NCI-H82 treated with DMSO at 0.1 percent for 48 hours (cell line): ENCODE results near the gene ZCCHC24.

Source experiments
- DNase-seq: peaks from one replicate; lab custom pipeline; 2025; ENCODE audit not compliant: unreplicated experiment; lab: John Stamatoyannopoulos, UW

The ZCCHC24 gene

GRCh38 chr10:79445161-79445976, at the start of gene ZCCHC24:
ZCCHC24 (minus strand) TSS chr10:79445624; CDS start chr10:79445440, 184 bp downstream.
- DNase-seq: peak; percentile 77

- no peak for DNase-seq
Observed at GRCh38 chr10:79493806-79494205, 48.4 kb upstream of the ZCCHC24 start.

GRCh38 chr10:79492839-79493238, 47.4 kb upstream of the ZCCHC24 start:
- DNase-seq: no peak

GRCh38 chr10:79492256-79492655, 46.8 kb upstream of the ZCCHC24 start:
- DNase-seq: no peak

DNA sequence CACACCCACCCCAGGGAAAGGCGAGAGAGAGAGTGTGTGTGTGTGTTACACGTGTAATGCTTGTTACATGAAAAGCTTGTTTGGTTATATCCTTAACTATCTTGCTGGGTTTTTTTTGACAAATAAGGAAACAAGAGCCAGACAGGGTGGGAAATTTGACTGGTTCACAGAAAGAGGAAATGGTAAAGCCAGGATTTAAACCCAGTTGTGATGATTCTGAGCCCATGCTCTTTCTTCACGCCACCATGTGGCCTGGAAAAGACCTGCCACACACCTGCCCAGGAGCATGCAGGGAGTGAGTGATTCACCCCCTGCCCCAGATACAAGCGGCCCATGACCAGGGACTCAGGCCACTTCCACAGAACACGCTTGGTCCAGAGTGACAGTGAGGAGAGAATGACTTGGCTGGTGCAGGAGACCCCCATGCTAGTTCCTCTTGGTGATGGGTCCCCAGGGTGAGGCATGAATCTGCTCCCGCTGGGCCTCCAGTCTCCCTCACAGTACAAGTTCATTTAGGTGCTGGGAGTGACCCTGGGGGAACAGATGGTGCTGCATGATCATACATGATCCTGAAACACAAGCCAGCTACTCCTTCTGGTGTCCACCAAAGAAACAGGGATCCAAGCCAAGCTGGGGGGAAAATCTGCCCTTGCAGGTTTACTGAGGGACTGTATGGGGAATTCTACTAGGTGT, 45.9 kb upstream of the ZCCHC24 start:
- DNase-seq: no peak

- DNase-seq: no peak
Observed at GRCh38 chr10:79490400-79491142, 45.1 kb upstream of the ZCCHC24 start.

- DNase-seq: no peak
Observed at GRCh38 chr10:79488870-79489269, 43.4 kb upstream of the ZCCHC24 start.

GRCh38 chr10:79488336-79488735, 42.9 kb upstream of the ZCCHC24 start:
- no peak for DNase-seq

GRCh38 chr10:79487296-79488194, 42.1 kb upstream of the ZCCHC24 start:
- peak; percentile 67 for DNase-seq

GRCh38 chr10:79484476-79484875, 39.1 kb upstream of the ZCCHC24 start:
- DNase-seq: no peak

- DNase-seq: no peak
Observed at GRCh38 chr10:79483948-79484347, 38.5 kb upstream of the ZCCHC24 start.

GRCh38 chr10:79483299-79483698, 37.9 kb upstream of the ZCCHC24 start:
- no peak for DNase-seq

- no peak for DNase-seq
Observed at GRCh38 chr10:79482741-79483140, 37.3 kb upstream of the ZCCHC24 start.

GRCh38 chr10:79482304-79482703, 36.9 kb upstream of the ZCCHC24 start:
- DNase-seq: no peak

GRCh38 chr10:79479283-79479909, 34.0 kb upstream of the ZCCHC24 start:
- no peak for DNase-seq

DNA sequence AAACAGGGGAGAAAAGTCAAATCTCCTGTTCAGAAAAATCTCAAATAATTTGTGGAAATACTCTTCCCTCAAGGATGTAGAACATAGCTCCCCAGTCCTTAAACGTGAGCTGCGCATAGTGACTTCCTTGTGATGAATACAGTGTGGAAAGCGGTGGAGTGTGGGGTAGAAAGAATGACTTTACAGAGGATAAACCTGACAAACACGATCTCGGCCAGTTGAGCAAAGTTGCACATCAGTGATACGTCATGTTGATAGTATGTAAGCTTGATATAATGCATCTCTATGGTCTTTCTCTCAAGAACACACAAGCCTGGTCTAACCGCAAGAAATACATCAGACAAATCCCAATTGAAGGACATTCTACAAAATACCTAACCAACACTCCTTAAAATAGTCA, 32.0 kb upstream of the ZCCHC24 start:
- DNase-seq: no peak

- no peak for DNase-seq
Observed at GRCh38 chr10:79476645-79477044, 31.2 kb upstream of the ZCCHC24 start.

- DNase-seq: no peak
Observed at GRCh38 chr10:79475877-79476276, 30.5 kb upstream of the ZCCHC24 start.

DNA sequence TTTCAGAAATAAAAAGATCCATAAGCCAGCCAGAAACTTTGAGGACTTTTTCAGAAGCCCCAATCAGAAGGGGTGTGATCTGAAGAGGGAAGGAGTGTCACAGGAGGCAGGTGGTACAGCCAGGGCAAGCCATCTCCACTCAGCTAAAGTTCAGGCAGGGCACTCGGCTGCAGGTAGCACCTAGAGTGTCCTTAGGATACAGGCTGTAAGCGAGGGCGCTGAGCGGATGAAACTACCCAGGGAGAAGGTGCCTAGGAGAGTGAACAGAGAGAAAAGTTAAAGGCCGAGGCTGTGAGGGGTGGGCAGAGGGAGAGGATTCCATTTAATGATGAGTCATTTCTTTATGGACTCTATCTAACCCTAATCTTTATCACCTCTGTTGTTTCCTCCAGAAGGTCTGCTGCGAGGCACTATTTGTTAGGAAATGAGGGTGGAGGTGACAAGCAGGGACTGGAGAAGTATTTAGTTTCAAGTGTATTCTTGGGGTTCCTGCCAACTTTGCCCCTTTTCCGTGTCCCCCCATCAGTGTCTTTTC, 29.8 kb upstream of the ZCCHC24 start:
- no peak for DNase-seq

DNA sequence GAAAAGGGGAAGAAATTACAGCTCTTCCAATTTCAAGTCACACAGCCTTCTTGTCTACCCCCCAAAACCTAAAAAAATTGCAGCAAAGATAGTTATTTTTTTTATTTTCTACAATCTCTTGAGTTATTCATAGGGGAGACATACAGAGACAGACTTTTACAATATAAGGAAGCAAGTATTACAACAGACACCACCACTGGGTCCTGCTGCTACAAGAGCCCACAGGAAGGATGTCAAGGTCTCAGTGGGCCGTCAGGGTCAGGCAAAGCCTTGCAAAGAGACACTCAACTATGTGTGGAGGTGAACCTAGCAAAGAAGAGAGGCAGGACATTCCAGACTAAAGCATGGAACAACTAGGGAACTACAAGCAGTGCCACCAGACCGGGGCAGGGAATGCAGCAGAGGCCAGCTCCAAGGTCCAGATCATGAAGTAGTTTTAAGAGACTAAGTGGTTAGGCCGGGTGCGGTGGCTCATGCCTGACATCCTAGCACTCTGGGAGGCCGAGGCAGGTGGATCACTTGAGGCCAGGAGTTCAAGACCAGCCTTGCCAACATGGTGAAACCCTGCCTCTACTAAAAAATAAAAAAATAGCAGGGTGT, 28.2 kb upstream of the ZCCHC24 start:
- DNase-seq: no peak
